A549 (cell line): Measurements from ENCODE around the gene ATP8B4. TPM values are rescaled to one million over a fixed set of nuclear protein-coding genes. Genes with fewer than 3 reads are reported as not detected.

Source experiments
- ATAC-seq, 2 experiments: fragments of 200-7000 bp in 1 of 2; fragments of >200 bp in 1 of 2; cut with Nextera tagmentation in 1 of 2; cut with Tn5 transposase in 1 of 2; 3 replicates each; pipeline versions ENCODE4 v1.8.0 to v1.9.1; 2018 to 2020; ENCODE audit warnings: mild to moderate bottlenecking in 1 of 2, moderate library complexity in 1 of 2
- CTCF ChIA-PET: fragments of 300-600 bp; sonication (Branson Sonifier 250); formaldehyde crosslinking; extraction: SDS; loops from one replicate; lab custom pipeline; 2021; ENCODE audit warnings: antibody characterized with exemption, inconsistent platforms; lab: Yijun Ruan, JAX
- POLR2A ChIA-PET: fragments of 350-600 bp; formaldehyde crosslinking; extraction: SDS; loops from one replicate; lab custom pipeline; 2021; ENCODE audit warnings: antibody characterized with exemption, inconsistent platforms; lab: Yijun Ruan, JAX
- DNase-seq, 2 experiments: peaks; one replicate each; pipeline versions ENCODE4 v3.0.0 to v3.0.0-alpha.2; 2011 to 2016; ENCODE audit warnings: low read depth in 1 of 2, low spot score in 1 of 2
- FAIRE-seq: peaks from 2 replicates; lab custom pipeline; 2011; peaks lifted over from hg19 to GRCh38; lab: Jason Lieb, UNC
- H3K27ac ChIP-seq, 2 experiments: fragments of >200 bp; sonication (Bioruptor Twin); formaldehyde crosslinking; 3 replicates each; pipeline ENCODE4 v1.5.1; 2016 to 2017
- H3K4me1 ChIP-seq: fragments of >200 bp; sonication (Bioruptor Twin); formaldehyde crosslinking; 3 replicates; pipeline ENCODE4 v1.6.1; 2016
- H3K4me2 ChIP-seq: fragments of >200 bp; sonication (Bioruptor Twin); formaldehyde crosslinking; 3 replicates; pipeline ENCODE4 v1.6.1; 2016
- H3K4me3 ChIP-seq: fragments of >200 bp; sonication (Bioruptor Twin); formaldehyde crosslinking; 3 replicates; pipeline ENCODE4 v1.5.1; 2016
- H3K9me3 ChIP-seq: fragments of >200 bp; sonication (Bioruptor Twin); formaldehyde crosslinking; 3 replicates; pipeline ENCODE4 v1.6.1; 2016
- BCL3 ChIP-seq: fragments of >200 bp; sonication (Bioruptor Twin); formaldehyde crosslinking; IDR thresholded peaks from 3 replicates; pipeline ENCODE4 v1.6.1; 2016
- CBX2 ChIP-seq: fragments of 200-600 bp; sonication (generic); IDR thresholded peaks from 2 replicates; pipeline ENCODE4 v1.6.1; 2016; ENCODE audit warnings: low read depth, mild to moderate bottlenecking, borderline replicate concordance
- CEBPB ChIP-seq, 2 experiments: fragments of >200 bp in 1 of 2; sonication (Bioruptor Twin) in 1 of 2; formaldehyde crosslinking in 1 of 2; IDR thresholded peaks; 2 replicates each; pipeline ENCODE4 v1.6.1; 2012 to 2016
- EHF ChIP-seq: fragments of 250-450 bp; sonication (Bioruptor Pico); IDR thresholded peaks from 2 replicates; pipeline ENCODE4 v1.5.0; 2020; ENCODE audit warnings: mild to moderate bottlenecking
- ELK1 ChIP-seq: fragments of 150-350 bp; IDR thresholded peaks from 2 replicates; pipeline ENCODE4 v1.6.1; 2014; ENCODE audit warnings: low read depth, mild to moderate bottlenecking, low read length
- EP300 ChIP-seq, 2 experiments: fragments of >200 bp; sonication (Bioruptor Twin); formaldehyde crosslinking; IDR thresholded peaks; 2 replicates in 1 of 2; 3 replicates in 1 of 2; pipeline ENCODE4 v1.6.1; 2016 to 2017
- FOSL2 ChIP-seq, 2 experiments: fragments of 450-650 bp in 1 of 2; fragments of >200 bp in 1 of 2; sonication (Bioruptor Twin) in 1 of 2; formaldehyde crosslinking; IDR thresholded peaks; 2 replicates each; pipeline versions ENCODE4 v1.5.0 to v1.6.1; 2016 to 2020; ENCODE audit warnings: mild to moderate bottlenecking in 1 of 2, moderate library complexity in 1 of 2
- FOXS1 ChIP-seq: fragments of 250-450 bp; sonication (Bioruptor Pico); IDR thresholded peaks from 2 replicates; pipeline ENCODE4 v1.5.0; 2020; ENCODE audit warnings: mild to moderate bottlenecking, moderate library complexity
- GATA3 ChIP-seq: IDR thresholded peaks from 2 replicates; pipeline ENCODE4 v1.6.1; 2012; ENCODE audit warnings: borderline replicate concordance
- HMGXB4 ChIP-seq: fragments of 250-450 bp; sonication (Bioruptor Pico); IDR thresholded peaks from 2 replicates; pipeline ENCODE4 v1.5.0; 2021; ENCODE audit warnings: mild to moderate bottlenecking, moderate library complexity, borderline replicate concordance
- HOXA7 ChIP-seq: fragments of 250-450 bp; sonication (Bioruptor Pico); IDR thresholded peaks from 2 replicates; pipeline ENCODE4 v1.5.0; 2020; ENCODE audit warnings: mild to moderate bottlenecking, moderate library complexity
- HOXB13 ChIP-seq: fragments of 250-450 bp; sonication (Bioruptor Pico); IDR thresholded peaks from 2 replicates; pipeline ENCODE4 v1.5.0; 2020; ENCODE audit warnings: low read depth, mild to moderate bottlenecking, moderate library complexity
- JUN ChIP-seq, 2 experiments: fragments of >200 bp; sonication (Bioruptor Twin); formaldehyde crosslinking; IDR thresholded peaks; 2 replicates in 1 of 2; 3 replicates in 1 of 2; pipeline ENCODE4 v1.6.1; 2016 to 2017
- JUNB ChIP-seq: fragments of >200 bp; sonication (Bioruptor Twin); formaldehyde crosslinking; IDR thresholded peaks from 2 replicates; pipeline ENCODE4 v1.6.1; 2016
- MAFK ChIP-seq: fragments of 450-650 bp; IDR thresholded peaks from 2 replicates; pipeline ENCODE4 v1.6.1; 2014; ENCODE audit not compliant: partially characterized antibody
- MAX ChIP-seq: IDR thresholded peaks from 2 replicates; pipeline ENCODE4 v1.6.1; 2012
- MAZ ChIP-seq: fragments of 150-350 bp; IDR thresholded peaks from 2 replicates; pipeline ENCODE4 v1.6.1; 2014; ENCODE audit warnings: antibody characterized with exemption, low read depth, low read length, borderline replicate concordance
- MYC ChIP-seq: IDR thresholded peaks from 2 replicates; pipeline ENCODE4 v1.6.1; 2012; ENCODE audit warnings: mild to moderate bottlenecking, inconsistent platforms, low read length, improper control_type of control experiment, borderline replicate concordance
- NFE2L2 ChIP-seq: fragments of 150-350 bp; conservative IDR thresholded peaks from 2 replicates; pipeline ENCODE4 v1.6.1; 2014; ENCODE audit warnings: low read length
- NPAS2 ChIP-seq: fragments of 250-450 bp; sonication (Bioruptor Pico); IDR thresholded peaks from 2 replicates; pipeline ENCODE4 v1.8.0; 2022; ENCODE audit warnings: mild to moderate bottlenecking, moderate library complexity, borderline replicate concordance
- NR3C1 ChIP-seq: fragments of >200 bp; sonication (Bioruptor Twin); formaldehyde crosslinking; IDR thresholded peaks from 3 replicates; pipeline ENCODE4 v1.6.1; 2017
- PBX3 ChIP-seq: IDR thresholded peaks from 2 replicates; pipeline ENCODE4 v1.6.1; 2012
- PHF8 ChIP-seq: fragments of 200-600 bp; sonication (generic); IDR thresholded peaks from 2 replicates; pipeline ENCODE4 v1.6.1; 2016; ENCODE audit warnings: low read depth, mild to moderate bottlenecking, antibody characterized with exemption, moderate library complexity, borderline replicate concordance
- POLR2A ChIP-seq: IDR thresholded peaks from 2 replicates; pipeline ENCODE4 v1.6.1; 2012; ENCODE audit warnings: mild to moderate bottlenecking, low read length
- RARB ChIP-seq: fragments of 250-450 bp; sonication (Bioruptor Pico); IDR thresholded peaks from 2 replicates; pipeline ENCODE4 v1.8.0; 2021; ENCODE audit warnings: mild to moderate bottlenecking, moderate library complexity
- RFX5 ChIP-seq: fragments of 450-650 bp; IDR thresholded peaks from 2 replicates; pipeline ENCODE4 v1.7.1; 2014; ENCODE audit warnings: antibody characterized with exemption, mild to moderate bottlenecking, moderate library complexity
- RNF2 ChIP-seq: fragments of 200-600 bp; sonication (generic); IDR thresholded peaks from 2 replicates; pipeline ENCODE4 v1.6.1; 2016; ENCODE audit warnings: low read depth, mild to moderate bottlenecking, antibody characterized with exemption, moderate library complexity, borderline replicate concordance
- SMC3 ChIP-seq: fragments of >200 bp; sonication (Bioruptor Twin); formaldehyde crosslinking; IDR thresholded peaks from 3 replicates; pipeline ENCODE4 v1.6.1; 2018; ENCODE audit warnings: inconsistent platforms
- TP53 ChIP-seq: fragments of 250-450 bp; sonication (Bioruptor Pico); IDR thresholded peaks from 2 replicates; pipeline ENCODE4 v1.5.0; 2021; ENCODE audit warnings: mild to moderate bottlenecking, moderate library complexity
- USF2 ChIP-seq: fragments of 450-650 bp; IDR thresholded peaks from 2 replicates; pipeline ENCODE4 v1.6.1; 2014; ENCODE audit warnings: antibody characterized with exemption
- ZFP36 ChIP-seq: fragments of 450-650 bp; IDR thresholded peaks from 2 replicates; pipeline ENCODE4 v1.6.1; 2014; ENCODE audit warnings: borderline replicate concordance; ENCODE audit not compliant: partially characterized antibody
- ZNF302 ChIP-seq: fragments of 250-450 bp; sonication (Bioruptor Pico); IDR thresholded peaks from 2 replicates; pipeline ENCODE4 v1.9.0; 2021; ENCODE audit warnings: inconsistent platforms, mild to moderate bottlenecking, moderate library complexity
- ZSCAN20 ChIP-seq: fragments of 250-450 bp; sonication (Bioruptor Pico); IDR thresholded peaks from 2 replicates; pipeline ENCODE4 v1.8.0; 2022; ENCODE audit warnings: mild to moderate bottlenecking, moderate library complexity
- WGBS: methylation state at CpG from one replicate; pipeline ENCODE4 v1.1.6; 2017; ENCODE audit errors: missing lambda C conversion rate; 5-methylcytosine and 5-hydroxymethylcytosine counted together
- polyA plus RNA-seq, 4 experiments: library from polyadenylated mRNA; depleted of rRNA in 3 of 4; stranded (reverse); fragments of >200 nt; fragmentation: RNase III in 1 of 4; extraction: RNeasy Plus Mini Kit Qiagen cat#74134 plus additional on column Dnase treatment in 1 of 4; gene quantifications; 2 replicates in 3 of 4; 3 replicates in 1 of 4; pipeline ENCODE4 v1.2.3, GENCODE V29; 2011 to 2017
- TF ChIP-seq, protein P1 (sequence below): fragments of 250-450 bp; sonication (Bioruptor Pico); IDR thresholded peaks from 2 replicates; pipeline ENCODE4 v1.5.0; 2020; ENCODE audit warnings: low read depth, mild to moderate bottlenecking, moderate library complexity
- TF ChIP-seq, protein P2 (sequence below): fragments of >200 bp; sonication (Bioruptor Twin); formaldehyde crosslinking; IDR thresholded peaks from 2 replicates; pipeline ENCODE4 v1.6.1; 2016

ATP8B4 gene
- polyA plus RNA-seq, 2 of the 4 experiments (the other 2 are of a cell fraction) = 0.88 to 1.7 TPM

- Histone ChIP-seq H3K27ac (peak overlapping the region; percentile 69 to 86), H3K4me2 (peak overlapping the region; percentile 64), H3K9me3 (no peaks in the 10 kb centered on the region), H3K4me3 (no peak overlapping the region), H3K4me1 (peaks cover 52% of the 10 kb centered on the region)
- DNase-seq (peak; percentile 80), FAIRE-seq (peak; percentile 98), ATAC-seq (peak; percentile 72 to 75)
- POLR2A ChIA-PET = no interaction called here
- WGBS = under 1% methylated on average over 2 of the region's 2 CpGs
- CTCF ChIA-PET = interaction anchor here (0.5 to 2.8 kb wide), 8 partner anchors 10 to 302 kb away, joined by 3 to 20 read pairs (median 5); partner anchors contain the start of gene ATP8B4
- TF ChIP-seq MAFK (peak; percentile 69), MAZ (no peak), PHF8 (no peak), RFX5 (no peak), POLR2A (no peak), HOXA7 (CRISPR knock-in tag) (no peak), GATA3 (peak; percentile 71; the same call in 1 of the 2 replicates), EP300 (IDR thresholded peaks at IDR 0.05) (peak in 1 of 2 experiments; percentile 55; a peak in 2 of 5 replicates), PBX3 (no peak), CBX2 (no peak), ZSCAN20 (CRISPR knock-in tag) (no peak), TP53 (CRISPR knock-in tag) (no peak), EHF (CRISPR knock-in tag) (no peak), FOXS1 (no peak), NPAS2 (CRISPR knock-in tag) (no peak), JUNB (peak; percentile 83), RNF2 (no peak), MAX (peak; percentile 51), ZFP36 (no peak), SMC3 (no peak), ELK1 (no peak), RARB (CRISPR knock-in tag) (peak; percentile 60; the same call in 1 of the 2 replicates), NR3C1 (no peak), BCL3 (peak; percentile 22; the same call in 1 of the 3 replicates), MYC (no peak), FOSL2 (IDR thresholded peaks at IDR 0.05) (peak; percentile 85), FOSL2 (CRISPR knock-in tag; IDR thresholded peaks at IDR 0.05) (peak; percentile 95), JUN (IDR thresholded peaks at IDR 0.05) (peak; percentile 44 to 61; a peak in 2 of 5 replicates), CEBPB (IDR thresholded peaks at IDR 0.05) (peak in 1 of 2 experiments; percentile 42; a peak in 2 of 4 replicates), USF2 (no peak), ZNF302 (CRISPR knock-in tag) (no peak), HOXB13 (no peak), HMGXB4 (CRISPR knock-in tag) (no peak), NFE2L2 (no peak)
- TF ChIP-seq, protein P1, sequence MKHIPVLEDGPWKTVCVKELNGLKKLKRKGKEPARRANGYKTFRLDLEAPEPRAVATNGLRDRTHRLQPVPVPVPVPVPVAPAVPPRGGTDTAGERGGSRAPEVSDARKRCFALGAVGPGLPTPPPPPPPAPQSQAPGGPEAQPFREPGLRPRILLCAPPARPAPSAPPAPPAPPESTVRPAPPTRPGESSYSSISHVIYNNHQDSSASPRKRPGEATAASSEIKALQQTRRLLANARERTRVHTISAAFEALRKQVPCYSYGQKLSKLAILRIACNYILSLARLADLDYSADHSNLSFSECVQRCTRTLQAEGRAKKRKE (CRISPR knock-in tag) = no peak
- TF ChIP-seq, protein P2, sequence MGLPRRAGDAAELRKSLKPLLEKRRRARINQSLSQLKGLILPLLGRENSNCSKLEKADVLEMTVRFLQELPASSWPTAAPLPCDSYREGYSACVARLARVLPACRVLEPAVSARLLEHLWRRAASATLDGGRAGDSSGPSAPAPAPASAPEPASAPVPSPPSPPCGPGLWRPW = no peak
Observed at GRCh38 chr15:50134524-50135024, 15.5 kb upstream of the ATP8B4 start.
